ENCODE data around the gene UNC45A. TPM values are rescaled to one million over a fixed set of nuclear protein-coding genes. Genes with fewer than 3 reads are reported as not detected.

UNC45A gene
- total and polyA plus RNA-seq, 2 of the 13 experiments (the other 11 are each of a cell fraction or from before 2014, with no cell fraction given), result 33.8 to 39.7 TPM

- ChIA-PET CTCF (ENCODE audit: low intra/inter-chr PET ratio, low total read pairs) (no interaction called here), POLR2A (no interaction called here)
- Histone ChIP-seq H3K36me3 (replicated peaks in 1 of 2; ENCODE audit: control insufficient read depth in 1 of 2, insufficient read depth in 2 of 2, low read length in 2 of 2) (peaks cover 16 to 73% of the 10 kb centered on the region in 2 experiments), H3K9me3 (ENCODE audit: low read length) (no peaks in the 10 kb centered on the region), H3K4me1 (ENCODE audit: insufficient read depth, low read length) (no peaks in the 10 kb centered on the region), H3K9ac (ENCODE audit: insufficient read depth, low read depth, low read length) (no peak overlapping the region), H3K27ac (ENCODE audit: extremely low read length, insufficient read depth, low read length) (no peak overlapping the region), H3K27me3 (ENCODE audit: control insufficient read depth in 1 of 2, insufficient read depth in 2 of 2, low read length in 2 of 2) (no peaks in the 10 kb centered on the region), H3K79me2 (ENCODE audit: insufficient read depth, low read length) (peaks cover 27% of the 10 kb centered on the region), H3K4me2 (ENCODE audit: low read depth, low read length) (no peak overlapping the region), H4K20me1 (ENCODE audit: insufficient read depth, low read length) (no peaks in the 10 kb centered on the region), H2AFZ (ENCODE audit: low read length) (no peak overlapping the region), H3K4me3 (replicated peaks in 1 of 3; ENCODE audit: insufficient read depth in 1 of 3, low read depth in 2 of 3, low read length in 3 of 3) (no peak overlapping the region)
- no peak for DNase-seq (ENCODE audit: low spot score)
- FAIRE-seq, result no peak
- in situ Hi-C loops (cut with HindIII; ENCODE audit: extremely low pct_ligation_motif_present, low pct_unique_long_range_greater_than_20kb) (no loop called here), intact Hi-C loops (cut with micrococcal nuclease; ENCODE audit: unreplicated experiment) (no loop called here)
- 99% methylated on average over 5 of the region's 5 CpGs for WGBS (ENCODE audit: low lambda C conversion rate)
- TF ChIP-seq CEBPB (IDR thresholded peaks at IDR 0.05; ENCODE audit: borderline replicate concordance, low read depth, low read length) (peak; percentile 72), ZNF576 (CRISPR knock-in tag; IDR thresholded peaks at IDR 0.05) (no peak)
- ATAC-seq, result no peak
- no TSS peak for BruUV-seq (replicated peaks)
Observed at GRCh38 chr15:90982135-90982534, 47.0 kb downstream of the UNC45A start.

GRCh38 chr15:90986790-90987507 is 51.9 kb downstream of the UNC45A start:
- no peak for TF ChIP-seq MXD1 (CRISPR knock-in tag; IDR thresholded peaks at IDR 0.05)
- TF ChIP-seq ZNF770 (CRISPR knock-in tag; IDR thresholded peaks at IDR 0.05), result 0 out of 2 replicates have a peak, but pooled peaks have one; percentile 27
- BruUV-seq (replicated peaks), result no TSS peak
- no peak overlapping the region for H3K4me3 ChIP-seq (replicated peaks in 1 of 3; ENCODE audit: insufficient read depth in 1 of 3, low read depth in 2 of 3, low read length in 3 of 3)
- in situ Hi-C loops (cut with HindIII; ENCODE audit: extremely low pct_ligation_motif_present, low pct_unique_long_range_greater_than_20kb), result no loop called here
- ATAC-seq (no peak), FAIRE-seq (no peak), DNase-seq (ENCODE audit: low spot score) (no peak)
- no peaks in the 10 kb centered on the region for H3K9me3 ChIP-seq (ENCODE audit: low read length)
- CTCF ChIA-PET (ENCODE audit: low intra/inter-chr PET ratio, low total read pairs), result no interaction called here
- POLR2A ChIA-PET, result interaction anchor here (0.8 kb wide), 1 partner anchor 57 kb away, joined by 3 read pairs; no protein-coding TSS in a partner anchor
- H3K4me1 ChIP-seq (ENCODE audit: insufficient read depth, low read length), result peaks cover 26% of the 10 kb centered on the region
- no peaks in the 10 kb centered on the region for H3K27me3 ChIP-seq (ENCODE audit: control insufficient read depth in 1 of 2, insufficient read depth in 2 of 2, low read length in 2 of 2)
- H3K79me2 ChIP-seq (ENCODE audit: insufficient read depth, low read length), result peaks cover 71% of the 10 kb centered on the region
- no peak overlapping the region for H3K9ac ChIP-seq (ENCODE audit: insufficient read depth, low read depth, low read length)
- H4K20me1 ChIP-seq (ENCODE audit: insufficient read depth, low read length), result peaks cover 7% of the 10 kb centered on the region; the same call in 1 of the 2 replicates
- H3K27ac ChIP-seq (ENCODE audit: extremely low read length, insufficient read depth, low read length), result no peak overlapping the region
- WGBS (ENCODE audit: low lambda C conversion rate), result 90% methylated on average over 11 of the region's 11 CpGs
- intact Hi-C loops (cut with micrococcal nuclease; ENCODE audit: unreplicated experiment), result no loop called here
- no peak overlapping the region for H2AFZ ChIP-seq (ENCODE audit: low read length)
- no peak overlapping the region for H3K4me2 ChIP-seq (ENCODE audit: low read depth, low read length)
- H3K36me3 ChIP-seq (replicated peaks in 1 of 2; ENCODE audit: control insufficient read depth in 1 of 2, insufficient read depth in 2 of 2, low read length in 2 of 2), result peaks cover 3 to 31% of the 10 kb centered on the region in 2 experiments; a peak in 3 of 5 replicates

Measured in HepG2 (cell line).